Effector memory CD4-positive, alpha-beta T cell (primary cell): ENCODE results near the gene NLRP9.

ENCODE experiments used
- DNase-seq, 3 donors: peaks; one replicate each; pipeline ENCODE4 v3.0.0-alpha.2; 2020
- H3K27ac ChIP-seq: 2 replicates; pipeline ENCODE4 v1.7.0; 2013; ENCODE audit warnings: mild to moderate bottlenecking, low read length, moderate library complexity; ENCODE audit not compliant: insufficient read depth, poor library complexity, severe bottlenecking
- H3K27me3 ChIP-seq: replicated peaks from 2 replicates; pipeline ENCODE4 v1.7.0; 2013; ENCODE audit warnings: mild to moderate bottlenecking, low read length; ENCODE audit not compliant: insufficient read depth, control insufficient read depth, poor library complexity, severe bottlenecking
- H3K36me3 ChIP-seq: 2 replicates; pipeline ENCODE4 v1.7.0; 2013; ENCODE audit warnings: mild to moderate bottlenecking, low read length, moderate library complexity; ENCODE audit not compliant: control insufficient read depth, insufficient read depth
- H3K4me1 ChIP-seq: 2 replicates; pipeline ENCODE4 v1.7.0; 2013; ENCODE audit warnings: low read length, mild to moderate bottlenecking; ENCODE audit not compliant: control insufficient read depth, insufficient read depth, poor library complexity, severe bottlenecking
- H3K4me3 ChIP-seq: 2 replicates; pipeline ENCODE4 v1.7.0; 2013; ENCODE audit warnings: low read length, low read depth, mild to moderate bottlenecking; ENCODE audit not compliant: insufficient read depth, poor library complexity, severe bottlenecking
- H3K9me3 ChIP-seq: 2 replicates; pipeline ENCODE4 v1.7.0; 2013; ENCODE audit warnings: mild to moderate bottlenecking, low read length, moderate library complexity; ENCODE audit not compliant: control insufficient read depth

NLRP9 gene

GRCh38 chr19:55680339-55681130 is 57.7 kb downstream of the NLRP9 start:
- H3K9me3 ChIP-seq = no peaks in the 10 kb centered on the region
- no peak overlapping the region for H3K4me3 ChIP-seq
- no peak overlapping the region for H3K27ac ChIP-seq
- no peak for DNase-seq
- no peaks in the 10 kb centered on the region for H3K27me3 ChIP-seq
- H3K4me1 ChIP-seq = peaks cover 20% of the 10 kb centered on the region
- H3K36me3 ChIP-seq = peaks cover 52% of the 10 kb centered on the region

- Histone ChIP-seq H3K4me1 (peaks cover 21% of the 10 kb centered on the region), H3K27ac (no peak overlapping the region), H3K4me3 (no peak overlapping the region)
These were observed 58.6 kb downstream of the NLRP9 start for GRCh38 chr19:55679343-55680257.

GRCh38 chr19:55678121-55678671 is 60.0 kb downstream of the NLRP9 start:
- DNase-seq = no peak
- Histone ChIP-seq H3K9me3 (no peaks in the 10 kb centered on the region), H3K36me3 (peaks cover 38% of the 10 kb centered on the region), H3K27ac (no peak overlapping the region), H3K4me3 (no peak overlapping the region), H3K4me1 (peaks cover 24% of the 10 kb centered on the region), H3K27me3 (no peaks in the 10 kb centered on the region)

More at GRCh38 chr19:55679343-55680257, 58.6 kb downstream of the NLRP9 start:
- Histone ChIP-seq H3K36me3 (peaks cover 43% of the 10 kb centered on the region), H3K27me3 (no peaks in the 10 kb centered on the region), H3K9me3 (no peaks in the 10 kb centered on the region)
- DNase-seq = no peak

- H3K36me3 ChIP-seq = peaks cover 42% of the 10 kb centered on the region
These were observed 60.6 kb downstream of the NLRP9 start for GRCh38 chr19:55677572-55678028.

DNA sequence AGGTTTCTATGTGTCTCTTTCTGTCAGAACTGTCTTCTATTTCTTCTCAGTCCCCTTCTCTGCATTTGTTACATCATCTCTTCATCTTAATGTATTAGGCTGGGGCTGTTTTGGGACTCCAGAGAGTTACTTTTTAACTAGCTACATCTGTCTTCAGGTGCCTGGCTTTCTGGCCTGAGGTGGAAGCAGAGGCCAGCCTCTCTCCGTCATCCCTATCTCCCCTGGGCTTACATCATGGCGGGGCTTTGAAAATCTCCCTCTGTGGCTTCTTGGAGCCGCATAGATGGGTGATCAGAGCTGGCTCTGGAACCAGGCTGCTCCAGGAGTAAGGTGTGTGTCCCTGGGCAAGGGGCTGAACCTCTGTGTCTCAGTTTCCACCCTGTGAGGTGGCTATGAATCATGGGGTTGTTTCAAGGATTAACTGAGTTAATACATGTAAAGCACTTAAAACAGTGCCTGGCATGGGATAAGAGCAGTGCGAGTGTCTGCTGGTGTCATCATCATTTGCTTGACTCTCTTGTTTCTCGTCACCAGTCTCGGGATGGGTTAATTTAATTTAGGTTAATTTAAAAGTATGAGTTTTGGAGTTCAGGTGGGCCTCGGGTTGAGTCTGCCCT is 61.2 kb downstream of the NLRP9 start:
- Histone ChIP-seq H3K27ac (no peak overlapping the region), H3K4me3 (no peak overlapping the region), H3K9me3 (no peaks in the 10 kb centered on the region), H3K4me1 (peaks cover 24% of the 10 kb centered on the region), H3K36me3 (peaks cover 42% of the 10 kb centered on the region), H3K27me3 (no peaks in the 10 kb centered on the region)
- DNase-seq = no peak

More at GRCh38 chr19:55677572-55678028, 60.6 kb downstream of the NLRP9 start:
- Histone ChIP-seq H3K9me3 (no peaks in the 10 kb centered on the region), H3K4me1 (peaks cover 24% of the 10 kb centered on the region), H3K27me3 (no peaks in the 10 kb centered on the region), H3K27ac (no peak overlapping the region), H3K4me3 (no peak overlapping the region)
- no peak for DNase-seq

- H3K9me3 ChIP-seq = no peaks in the 10 kb centered on the region
- peaks cover 42% of the 10 kb centered on the region for H3K36me3 ChIP-seq
- H3K4me3 ChIP-seq = peak overlapping the region; percentile 13
- H3K4me1 ChIP-seq = peaks cover 24% of the 10 kb centered on the region
- DNase-seq = no peak
- no peak overlapping the region for H3K27ac ChIP-seq
- H3K27me3 ChIP-seq = no peaks in the 10 kb centered on the region
These were observed 61.8 kb downstream of the NLRP9 start for GRCh38 chr19:55676383-55676782.

- peak overlapping the region; percentile 48 for H3K4me3 ChIP-seq
- H3K27me3 ChIP-seq = no peaks in the 10 kb centered on the region
- peaks cover 24% of the 10 kb centered on the region for H3K4me1 ChIP-seq
- DNase-seq = no peak
- peak overlapping the region; percentile 72 for H3K27ac ChIP-seq
- no peaks in the 10 kb centered on the region for H3K9me3 ChIP-seq
- H3K36me3 ChIP-seq = peaks cover 43% of the 10 kb centered on the region
These were observed 62.4 kb downstream of the NLRP9 start for GRCh38 chr19:55675661-55676354.

GRCh38 chr19:55674841-55675660 is 63.2 kb downstream of the NLRP9 start, which contains the start of gene EPN1:
EPN1 (plus strand) TSS chr19:55675226; CDS start chr19:55678628, 3,402 bp downstream.
- H3K4me3 ChIP-seq = peak within 1 kb of the TSS; percentile 48
- H3K36me3 ChIP-seq = peaks cover 43% of the 10 kb centered on the region
- peak; percentile 96 to 98 (median 97) for DNase-seq
- no peaks in the 10 kb centered on the region for H3K9me3 ChIP-seq
- peaks cover 24% of the 10 kb centered on the region for H3K4me1 ChIP-seq
- H3K27ac ChIP-seq = peak within 1 kb of the TSS; percentile 72
- no peaks in the 10 kb centered on the region for H3K27me3 ChIP-seq
